ENCODE results near the gene BAHD1.

DNA sequence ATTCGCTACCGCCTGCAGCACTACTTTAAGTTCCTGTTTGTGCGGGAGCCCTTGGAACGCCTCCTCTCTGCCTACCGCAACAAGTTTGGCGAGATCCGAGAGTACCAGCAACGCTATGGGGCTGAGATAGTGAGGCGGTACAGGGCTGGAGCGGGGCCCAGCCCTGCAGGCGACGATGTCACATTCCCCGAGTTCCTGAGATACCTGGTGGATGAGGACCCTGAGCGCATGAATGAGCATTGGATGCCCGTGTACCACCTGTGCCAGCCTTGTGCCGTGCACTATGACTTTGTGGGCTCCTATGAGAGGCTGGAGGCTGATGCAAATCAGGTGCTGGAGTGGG lies 31.0 kb downstream of the BAHD1 start:
- no peak for TF ChIP-seq CTCF (IDR thresholded peaks at IDR 0.05)
- no peak for TF ChIP-seq POLR2A (IDR thresholded peaks at IDR 0.05)
